ENCODE results near the gene ARID4B. TPM values are rescaled to one million over a fixed set of nuclear protein-coding genes. Genes with fewer than 3 reads are reported as not detected.

Gene ARID4B
- total RNA-seq, 1 experiment from 2014 or later = 17.6 TPM

DNA sequence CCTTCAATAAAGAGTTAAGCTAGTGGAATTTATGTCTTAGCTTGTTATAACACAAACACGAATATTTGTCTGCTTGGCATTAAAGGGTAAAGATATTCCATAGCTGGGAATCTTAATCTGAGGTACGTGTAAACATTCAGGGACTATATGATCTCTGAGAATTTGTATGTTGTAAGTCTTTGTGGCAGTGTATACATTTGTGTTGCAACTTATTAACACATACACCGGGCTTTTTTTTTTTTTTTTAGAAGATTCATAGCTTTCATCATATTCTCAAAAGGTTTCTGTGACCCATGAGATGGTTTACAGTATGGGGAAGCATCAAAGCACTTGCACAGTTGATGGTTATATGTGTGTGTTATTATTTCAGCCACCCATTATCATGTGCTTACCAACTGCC lies 3.4 kb upstream of the ARID4B start:
- no peak for DNase-seq (ENCODE audit: low spot score)
- POLR2A ChIA-PET (ENCODE audit: low non-redundant PET) = no interaction called here
- CTCF ChIA-PET = no interaction called here
- intact Hi-C loops (cut with micrococcal nuclease; ENCODE audit: unreplicated experiment) = no loop called here
- TF ChIP-seq, protein P1, sequence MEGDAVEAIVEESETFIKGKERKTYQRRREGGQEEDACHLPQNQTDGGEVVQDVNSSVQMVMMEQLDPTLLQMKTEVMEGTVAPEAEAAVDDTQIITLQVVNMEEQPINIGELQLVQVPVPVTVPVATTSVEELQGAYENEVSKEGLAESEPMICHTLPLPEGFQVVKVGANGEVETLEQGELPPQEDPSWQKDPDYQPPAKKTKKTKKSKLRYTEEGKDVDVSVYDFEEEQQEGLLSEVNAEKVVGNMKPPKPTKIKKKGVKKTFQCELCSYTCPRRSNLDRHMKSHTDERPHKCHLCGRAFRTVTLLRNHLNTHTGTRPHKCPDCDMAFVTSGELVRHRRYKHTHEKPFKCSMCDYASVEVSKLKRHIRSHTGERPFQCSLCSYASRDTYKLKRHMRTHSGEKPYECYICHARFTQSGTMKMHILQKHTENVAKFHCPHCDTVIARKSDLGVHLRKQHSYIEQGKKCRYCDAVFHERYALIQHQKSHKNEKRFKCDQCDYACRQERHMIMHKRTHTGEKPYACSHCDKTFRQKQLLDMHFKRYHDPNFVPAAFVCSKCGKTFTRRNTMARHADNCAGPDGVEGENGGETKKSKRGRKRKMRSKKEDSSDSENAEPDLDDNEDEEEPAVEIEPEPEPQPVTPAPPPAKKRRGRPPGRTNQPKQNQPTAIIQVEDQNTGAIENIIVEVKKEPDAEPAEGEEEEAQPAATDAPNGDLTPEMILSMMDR (conservative IDR thresholded peaks at IDR 0.05; ENCODE audit: low read depth, low read length) = no peak
- TF ChIP-seq EZH2 (IDR thresholded peaks at IDR 0.05; ENCODE audit: borderline replicate concordance, low read depth, low read length, poor library complexity, severe bottlenecking) = no peak
- Histone ChIP-seq H3K27ac (ENCODE audit: low read depth, low read length, poor library complexity, severe bottlenecking) (no peak overlapping the region), H3K9me3 (ENCODE audit: low read depth, low read length, poor library complexity, severe bottlenecking) (no peaks in the 10 kb centered on the region), H3K36me3 (ENCODE audit: insufficient read depth, low read length, poor library complexity, severe bottlenecking) (no peaks in the 10 kb centered on the region), H3K27me3 (replicated peaks; ENCODE audit: insufficient read depth, low read depth, low read length, poor library complexity) (no peaks in the 10 kb centered on the region), H3K4me1 (ENCODE audit: insufficient read depth, low read length, poor library complexity, severe bottlenecking) (peaks cover 13% of the 10 kb centered on the region), H3K4me3 (ENCODE audit: low read depth, low read length, poor library complexity, severe bottlenecking) (no peak overlapping the region)
- no TSS peak for BruUV-seq (replicated peaks)

DNA sequence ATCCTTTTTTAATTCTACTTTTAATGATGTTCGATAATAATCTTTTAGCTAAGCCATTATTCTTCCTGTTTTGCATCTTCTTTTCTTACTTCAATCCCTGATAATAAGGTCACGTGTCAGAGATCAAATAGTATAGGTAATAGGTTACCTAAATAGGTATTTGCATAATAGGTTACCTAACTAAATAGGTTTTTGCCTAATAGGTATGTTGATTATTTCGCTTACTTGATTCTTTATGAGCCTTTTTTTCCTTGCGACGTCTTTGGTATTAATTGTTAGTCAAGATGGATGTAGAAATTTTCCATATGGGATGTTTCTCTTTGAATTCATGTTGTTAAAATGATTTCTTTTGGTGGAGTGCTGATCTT lies 2.9 kb upstream of the ARID4B start:
- intact Hi-C loops (cut with micrococcal nuclease; ENCODE audit: unreplicated experiment) = no loop called here
- no peak for DNase-seq (ENCODE audit: low spot score)
- peaks cover 13% of the 10 kb centered on the region for H3K4me1 ChIP-seq (ENCODE audit: insufficient read depth, low read length, poor library complexity, severe bottlenecking)
- H3K4me3 ChIP-seq (ENCODE audit: low read depth, low read length, poor library complexity, severe bottlenecking) = peak overlapping the region; percentile 83
- H3K9me3 ChIP-seq (ENCODE audit: low read depth, low read length, poor library complexity, severe bottlenecking) = no peaks in the 10 kb centered on the region
- BruUV-seq (replicated peaks) = no TSS peak
- H3K36me3 ChIP-seq (ENCODE audit: insufficient read depth, low read length, poor library complexity, severe bottlenecking) = no peaks in the 10 kb centered on the region
- TF ChIP-seq, protein P1 (conservative IDR thresholded peaks at IDR 0.05; ENCODE audit: low read depth, low read length) = no peak
- no peak for TF ChIP-seq EZH2 (IDR thresholded peaks at IDR 0.05; ENCODE audit: borderline replicate concordance, low read depth, low read length, poor library complexity, severe bottlenecking)
- H3K27me3 ChIP-seq (replicated peaks; ENCODE audit: insufficient read depth, low read depth, low read length, poor library complexity) = no peaks in the 10 kb centered on the region
- POLR2A ChIA-PET (ENCODE audit: low non-redundant PET) = no interaction called here
- peak overlapping the region; percentile 92 for H3K27ac ChIP-seq (ENCODE audit: low read depth, low read length, poor library complexity, severe bottlenecking)
- CTCF ChIA-PET = no interaction called here

DNA sequence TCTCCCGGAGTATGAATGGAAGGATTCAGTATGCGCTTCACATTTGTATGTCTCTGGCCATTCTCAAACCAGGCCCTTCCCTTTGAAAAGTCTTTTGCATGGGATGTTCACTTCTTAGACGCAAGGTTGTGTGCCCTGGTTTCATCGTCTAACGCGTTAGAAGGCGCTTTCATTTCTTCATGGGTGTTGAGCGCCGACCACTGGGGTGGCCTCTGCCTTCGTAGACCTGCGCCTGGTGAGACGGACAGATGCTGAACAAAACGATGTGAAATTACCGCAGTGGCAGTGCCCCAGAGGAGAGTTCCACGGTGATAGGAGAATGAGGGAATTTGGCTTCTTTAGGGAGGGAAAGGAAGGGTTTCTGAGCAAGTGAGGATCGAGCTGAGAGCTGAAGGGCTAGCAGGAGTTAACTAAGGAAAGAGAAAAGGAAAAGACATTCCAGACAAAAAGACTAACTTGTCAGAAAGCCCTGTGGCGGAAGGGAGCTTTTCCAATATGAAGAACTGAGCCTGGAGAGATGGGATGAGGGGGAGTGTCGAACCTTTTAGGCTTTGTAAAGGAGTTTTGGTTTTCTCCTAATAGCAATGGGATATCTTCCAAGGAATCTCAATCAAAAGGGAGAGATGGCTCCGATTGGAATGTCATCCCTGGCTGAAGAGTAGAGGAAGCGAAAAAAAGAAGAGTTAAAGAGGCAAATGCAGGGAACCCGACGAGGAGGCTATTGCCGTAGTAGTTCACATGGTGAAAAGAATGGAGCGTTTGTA lies 1.3 kb upstream of the ARID4B start:
- no peaks in the 10 kb centered on the region for H3K27me3 ChIP-seq (replicated peaks; ENCODE audit: insufficient read depth, low read depth, low read length, poor library complexity)
- peak overlapping the region; percentile 83 for H3K4me3 ChIP-seq (ENCODE audit: low read depth, low read length, poor library complexity, severe bottlenecking)
- H3K36me3 ChIP-seq (ENCODE audit: insufficient read depth, low read length, poor library complexity, severe bottlenecking) = no peaks in the 10 kb centered on the region
- CTCF ChIA-PET = interaction anchor here (1.0 kb wide), 1 partner anchor 88 kb away, joined by 3 read pairs; no protein-coding TSS in a partner anchor
- H3K9me3 ChIP-seq (ENCODE audit: low read depth, low read length, poor library complexity, severe bottlenecking) = no peaks in the 10 kb centered on the region
- peak overlapping the region; percentile 92 for H3K27ac ChIP-seq (ENCODE audit: low read depth, low read length, poor library complexity, severe bottlenecking)
- intact Hi-C loops (cut with micrococcal nuclease; ENCODE audit: unreplicated experiment) = loop anchor here (10.0 kb wide), 1 partner anchor 75 kb away; no protein-coding TSS in a partner anchor
- TSS peak; percentile 54 for BruUV-seq (replicated peaks)
- TF ChIP-seq, protein P1 (conservative IDR thresholded peaks at IDR 0.05; ENCODE audit: low read depth, low read length) = no peak
- no peak for TF ChIP-seq EZH2 (IDR thresholded peaks at IDR 0.05; ENCODE audit: borderline replicate concordance, low read depth, low read length, poor library complexity, severe bottlenecking)
- POLR2A ChIA-PET (ENCODE audit: low non-redundant PET) = no interaction called here
- DNase-seq (ENCODE audit: low spot score) = no peak
- peaks cover 13% of the 10 kb centered on the region for H3K4me1 ChIP-seq (ENCODE audit: insufficient read depth, low read length, poor library complexity, severe bottlenecking)

All from A673 (cell line).